B cell (primary cell): Measurements from ENCODE around the gene LRRC15. TPM values are rescaled to one million over a fixed set of nuclear protein-coding genes. Genes with fewer than 3 reads are reported as not detected.

Experiments used
- ATAC-seq: fragments of 200-7000 bp; cut with Tn5 transposase; one replicate; pipeline ENCODE4 v1.10.0; 2021; ENCODE audit warnings: low read depth, mild to moderate bottlenecking, moderate number of reproducible peaks, moderate library complexity
- CTCF ChIA-PET: fragments of 350-600 bp; sonication (Branson Sonifier 250); formaldehyde crosslinking; loops from one replicate; lab custom pipeline; 2021; ENCODE audit warnings: antibody characterized with exemption, inconsistent platforms; lab: Charles Lee
- POLR2A ChIA-PET: fragments of 350-600 bp; sonication (Branson Sonifier 250); formaldehyde crosslinking; loops from one replicate; lab custom pipeline; 2021; ENCODE audit warnings: antibody characterized with exemption; lab: Charles Lee
- DNase-seq: peaks from one replicate; pipeline ENCODE4 v3.0.0; 2013
- H2AFZ ChIP-seq: 2 replicates; pipeline ENCODE4 v1.6.1; 2012; ENCODE audit warnings: mild to moderate bottlenecking, low read depth, low read length; ENCODE audit not compliant: insufficient read depth, poor library complexity, severe bottlenecking
- H3K27ac ChIP-seq, 2 donors: 1 replicate in 1 of 2; 2 replicates in 1 of 2; pipeline ENCODE4 v1.5.1; 2012 to 2013; ENCODE audit warnings: low read length in 2 of 2, mild to moderate bottlenecking in 2 of 2, moderate library complexity in 1 of 2
- H3K27me3 ChIP-seq, 4 experiments: fragments of 200-600 bp in 1 of 4; sonication (generic) in 1 of 4; replicated peaks in 1 of 4; 1 replicate in 2 of 4; 2 replicates in 2 of 4; pipeline versions ENCODE4 v1.6.1 to v1.7.0; 2013 to 2016; ENCODE audit warnings: low read length in 3 of 4, mild to moderate bottlenecking in 2 of 4, mixed read lengths in 1 of 4, moderate library complexity in 1 of 4; ENCODE audit not compliant: insufficient read depth in 4 of 4, control insufficient read depth in 3 of 4; ENCODE audit errors: control extremely low read depth in 1 of 4
- H3K36me3 ChIP-seq, 2 experiments: replicated peaks in 1 of 2; 1 replicate in 1 of 2; 2 replicates in 1 of 2; pipeline versions ENCODE4 v1.6.1 to v1.7.1; 2013; ENCODE audit warnings: low read length in 1 of 2; ENCODE audit not compliant: insufficient read depth in 2 of 2, control insufficient read depth in 1 of 2; ENCODE audit errors: control extremely low read depth in 1 of 2, extremely low read depth in 1 of 2
- H3K4me1 ChIP-seq, 2 donors: fragments of 200-600 bp in 1 of 2; sonication (generic) in 1 of 2; 1 replicate in 1 of 2; 2 replicates in 1 of 2; pipeline versions ENCODE4 v1.5.1 to v1.6.1; 2013 to 2017; ENCODE audit warnings: low read length in 2 of 2; ENCODE audit not compliant: control insufficient read depth in 2 of 2, insufficient read depth in 2 of 2
- H3K4me2 ChIP-seq: replicated peaks from 2 replicates; pipeline ENCODE3; 2012; ENCODE audit warnings: mild to moderate bottlenecking, low read depth, low read length; ENCODE audit not compliant: poor library complexity, severe bottlenecking
- H3K4me3 ChIP-seq, 5 experiments: fragments of 200-600 bp in 1 of 5; sonication (generic) in 1 of 5; 1 replicate in 3 of 5; 2 replicates in 2 of 5; pipeline versions ENCODE4 v1.5.1 to v1.7.0; 2011 to 2016; ENCODE audit warnings: low read length in 4 of 5, mild to moderate bottlenecking in 4 of 5, low read depth in 2 of 5, control low read depth in 1 of 5, moderate library complexity in 1 of 5; ENCODE audit not compliant: insufficient read depth in 1 of 5; ENCODE audit errors: control extremely low read depth in 1 of 5, extremely low read depth in 1 of 5
- H3K79me2 ChIP-seq: fragments of 200-600 bp; sonication (generic); one replicate; pipeline ENCODE4 v1.6.0; 2016; ENCODE audit warnings: low read length; ENCODE audit not compliant: control insufficient read depth, insufficient read depth
- H3K9ac ChIP-seq: fragments of 200-600 bp; sonication (generic); 2 replicates; pipeline ENCODE4 v1.6.1; 2017; ENCODE audit warnings: mild to moderate bottlenecking, low read length, moderate library complexity
- H3K9me3 ChIP-seq, 3 donors: one replicate each; pipeline versions ENCODE4 v1.6.1 to v1.7.1; 2013; ENCODE audit warnings: low read length in 2 of 3; ENCODE audit not compliant: control insufficient read depth in 2 of 3, insufficient read depth in 1 of 3; ENCODE audit errors: control extremely low read depth in 1 of 3
- H4K20me1 ChIP-seq: 2 replicates; pipeline ENCODE4 v1.6.0; 2012; ENCODE audit warnings: mild to moderate bottlenecking, low read length; ENCODE audit not compliant: insufficient read depth, control insufficient read depth, poor library complexity, severe bottlenecking
- H3K27ac Mint-ChIP-seq: one replicate; pipeline ENCODE4 v1.8.0; 2021; ENCODE audit warnings: mixed read lengths
- H3K27me3 Mint-ChIP-seq: one replicate; pipeline ENCODE4 v1.8.0; 2021; ENCODE audit warnings: mixed read lengths
- H3K4me1 Mint-ChIP-seq: one replicate; pipeline ENCODE4 v1.8.0; 2021; ENCODE audit warnings: mixed read lengths
- H3K4me3 Mint-ChIP-seq: one replicate; pipeline ENCODE4 v1.8.0; 2021; ENCODE audit warnings: mixed read lengths
- H3K9me3 Mint-ChIP-seq: one replicate; pipeline ENCODE4 v1.8.0; 2022; ENCODE audit warnings: mixed read lengths; ENCODE audit not compliant: insufficient read depth
- CTCF ChIP-seq: fragments of 200-600 bp; IDR thresholded peaks from one replicate; pipeline ENCODE4 v1.8.0; 2022; ENCODE audit warnings: antibody characterized with exemption, mild to moderate bottlenecking
- EZH2 ChIP-seq: IDR thresholded peaks from 2 replicates; pipeline ENCODE4 v1.6.1; 2012; ENCODE audit warnings: borderline replicate concordance, low read depth, mild to moderate bottlenecking, moderate library complexity, low read length; ENCODE audit not compliant: insufficient read depth, poor library complexity, severe bottlenecking
- WGBS: methylation state at CpG from one replicate; pipeline ENCODE4 v1.1.5; 2013; ENCODE audit warnings: missing lambda C conversion rate; ENCODE audit not compliant: insufficient coverage; 5-methylcytosine and 5-hydroxymethylcytosine counted together
- intact Hi-C: fragments of 100-400 bp; cut with micrococcal nuclease; formaldehyde crosslinking; loops from one replicate; pipeline ENCODE4 v1.10.0; 2022
- polyA plus RNA-seq: library from polyadenylated mRNA; depleted of rRNA; stranded (reverse); fragments of >200 nt; gene quantifications from 2 replicates; pipeline ENCODE4 v1.2.3, GENCODE V29; 2012
- total RNA-seq, 2 donors: library from RNA; stranded (reverse); fragments of 120-200 nt in 1 of 2; gene quantifications; 1 replicate in 1 of 2; 2 replicates in 1 of 2; pipeline versions ENCODE4 v1.2.3 to v1.2.4, GENCODE V29; 2013 to 2022

The LRRC15 gene
- total and polyA plus RNA-seq, 2 donors (not counting 1 experiment from before 2014, with no cell fraction given) = not detected

GRCh38 chr3:194382892-194383223 is 13.3 kb upstream of the LRRC15 start:
- ChIA-PET POLR2A (no interaction called here), CTCF (no interaction called here)
- H3K4me3 ChIP-seq = no peak overlapping the region
- no peak overlapping the region for H3K9ac ChIP-seq
- Mint-ChIP-seq H3K4me3 (no peak overlapping the region), H3K27me3 (peaks cover 33% of the 10 kb centered on the region), H3K9me3 (no peaks in the 10 kb centered on the region), H3K27ac (no peak overlapping the region), H3K4me1 (no peaks in the 10 kb centered on the region)
- H3K79me2 ChIP-seq = no peaks in the 10 kb centered on the region
- 81% methylated on average over 9 of the region's 9 CpGs for WGBS
- H3K9me3 ChIP-seq = no peaks in the 10 kb centered on the region
- peaks cover 0 to 6% (median 1%) of the 10 kb centered on the region in 4 experiments for H3K27me3 ChIP-seq
- H3K36me3 ChIP-seq = no peaks in the 10 kb centered on the region
- no peaks in the 10 kb centered on the region for H3K4me1 ChIP-seq
- DNase-seq (no peak), ATAC-seq (no peak)
- intact Hi-C loops = no loop called here
- no peak overlapping the region for H3K27ac ChIP-seq
- no peak for TF ChIP-seq EZH2
- TF ChIP-seq CTCF = no peak
- no peaks in the 10 kb centered on the region for H4K20me1 ChIP-seq
- H3K4me2 ChIP-seq = no peak overlapping the region
- H2AFZ ChIP-seq = no peak overlapping the region

- no peak overlapping the region for H3K9ac ChIP-seq
- Mint-ChIP-seq H3K27me3 (peaks cover 33% of the 10 kb centered on the region), H3K4me1 (no peaks in the 10 kb centered on the region), H3K9me3 (no peaks in the 10 kb centered on the region), H3K27ac (no peak overlapping the region), H3K4me3 (no peak overlapping the region)
- ATAC-seq = no peak
- 92% methylated on average over 17 of the region's 20 CpGs for WGBS
- no peak overlapping the region for H3K27ac ChIP-seq
- no peak for DNase-seq
- ChIA-PET CTCF (no interaction called here), POLR2A (no interaction called here)
- no peaks in the 10 kb centered on the region for H3K4me1 ChIP-seq
- H3K4me2 ChIP-seq = no peak overlapping the region
- H2AFZ ChIP-seq = no peak overlapping the region
- intact Hi-C loops = no loop called here
- peaks cover 0 to 6% (median 1%) of the 10 kb centered on the region in 4 experiments for H3K27me3 ChIP-seq
- H3K36me3 ChIP-seq = no peaks in the 10 kb centered on the region
- no peaks in the 10 kb centered on the region for H4K20me1 ChIP-seq
- no peaks in the 10 kb centered on the region for H3K79me2 ChIP-seq
- H3K9me3 ChIP-seq = no peaks in the 10 kb centered on the region
- no peak for TF ChIP-seq CTCF
- no peak overlapping the region for H3K4me3 ChIP-seq
Measured at GRCh38 chr3:194382196-194382891, 12.8 kb upstream of the LRRC15 start.
